Neuronal stem cell (in vitro differentiated cells): Measurements from ENCODE around the gene TMEM116. TPM values are rescaled to one million over a fixed set of nuclear protein-coding genes. Genes with fewer than 3 reads are reported as not detected.

ENCODE experiments used
- DNase-seq: peaks from one replicate; pipeline ENCODE4 v3.0.0-alpha.2; 2013; ENCODE audit warnings: low spot score
- H2AFZ ChIP-seq: one replicate; pipeline ENCODE4 v1.6.1; 2013; ENCODE audit warnings: mild to moderate bottlenecking, low read length, inconsistent platforms
- H2AK5ac ChIP-seq: 2 replicates; pipeline ENCODE4 v1.6.1; 2013; ENCODE audit warnings: low read depth, mild to moderate bottlenecking, inconsistent platforms, low read length, moderate library complexity, mixed read lengths
- H2BK120ac ChIP-seq: 2 replicates; pipeline ENCODE4 v1.6.1; 2013; ENCODE audit warnings: low read depth, mild to moderate bottlenecking, inconsistent platforms, low read length, moderate library complexity, mixed read lengths
- H2BK12ac ChIP-seq: one replicate; pipeline ENCODE4 v1.6.1; 2013; ENCODE audit warnings: low read length, inconsistent platforms
- H2BK15ac ChIP-seq: 2 replicates; pipeline ENCODE4 v1.6.1; 2013; ENCODE audit warnings: mild to moderate bottlenecking, low read length, inconsistent platforms, mixed read lengths
- H2BK5ac ChIP-seq: one replicate; pipeline ENCODE4 v1.6.1; 2013; ENCODE audit warnings: inconsistent platforms, mild to moderate bottlenecking, low read length, moderate library complexity
- H3K14ac ChIP-seq: one replicate; pipeline ENCODE4 v1.6.1; 2013; ENCODE audit warnings: low read length, inconsistent platforms
- H3K18ac ChIP-seq: 2 replicates; pipeline ENCODE4 v1.6.1; 2013; ENCODE audit warnings: low read length, inconsistent platforms
- H3K23ac ChIP-seq: 2 replicates; pipeline ENCODE4 v1.6.1; 2013; ENCODE audit warnings: low read depth, mild to moderate bottlenecking, mixed read lengths, low read length, inconsistent platforms; ENCODE audit not compliant: poor library complexity
- H3K27ac ChIP-seq: replicated peaks from 3 replicates; pipeline ENCODE4 v1.5.1; 2013; ENCODE audit warnings: low read length, inconsistent platforms
- H3K27me3 ChIP-seq, 3 experiments: 2 replicates each; pipeline ENCODE4 v1.6.1; 2013; ENCODE audit warnings: low read length in 3 of 3, mild to moderate bottlenecking in 2 of 3, inconsistent platforms in 1 of 3, low read depth in 1 of 3, mixed read lengths in 1 of 3, moderate library complexity in 1 of 3; ENCODE audit not compliant: control insufficient read depth in 3 of 3, insufficient read depth in 3 of 3
- H3K36me3 ChIP-seq, 2 donors: replicated peaks in 1 of 2; 2 replicates each; pipeline ENCODE4 v1.6.1; 2013; ENCODE audit warnings: low read length in 2 of 2; ENCODE audit not compliant: control insufficient read depth in 2 of 2, insufficient read depth in 2 of 2
- H3K4ac ChIP-seq: 2 replicates; pipeline ENCODE4 v1.6.1; 2013; ENCODE audit warnings: inconsistent platforms, mild to moderate bottlenecking, low read length, moderate library complexity
- H3K4me1 ChIP-seq, 2 donors: 1 replicate in 1 of 2; 2 replicates in 1 of 2; pipeline ENCODE4 v1.6.1; 2013; ENCODE audit warnings: low read length in 2 of 2, low read depth in 1 of 2; ENCODE audit not compliant: control insufficient read depth in 2 of 2, insufficient read depth in 1 of 2
- H3K4me2 ChIP-seq: one replicate; pipeline ENCODE4 v1.6.1; 2013; ENCODE audit warnings: mild to moderate bottlenecking, low read length, inconsistent platforms; ENCODE audit not compliant: insufficient read depth, poor library complexity, severe bottlenecking
- H3K4me3 ChIP-seq, 2 donors: 2 replicates each; pipeline ENCODE4 v1.5.1; 2013; ENCODE audit warnings: low read length in 2 of 2, mild to moderate bottlenecking in 2 of 2, inconsistent platforms in 1 of 2, moderate library complexity in 1 of 2
- H3K79me1 ChIP-seq: one replicate; pipeline ENCODE4 v1.6.1; 2013; ENCODE audit warnings: low read depth, mild to moderate bottlenecking, inconsistent platforms, low read length, moderate library complexity
- H3K9ac ChIP-seq: one replicate; pipeline ENCODE4 v1.6.1; 2013; ENCODE audit warnings: mild to moderate bottlenecking, low read depth, low read length, inconsistent platforms; ENCODE audit not compliant: poor library complexity
- H3K9me3 ChIP-seq, 2 donors: replicated peaks in 1 of 2; 2 replicates each; pipeline versions ENCODE3 to v1.6.1; 2013; ENCODE audit warnings: low read length in 2 of 2, mild to moderate bottlenecking in 2 of 2, inconsistent platforms in 1 of 2, low read depth in 1 of 2, mixed read lengths in 1 of 2, moderate library complexity in 1 of 2; ENCODE audit not compliant: control insufficient read depth in 2 of 2, insufficient read depth in 1 of 2
- H4K8ac ChIP-seq: one replicate; pipeline ENCODE4 v1.6.1; 2013; ENCODE audit warnings: low read depth, mild to moderate bottlenecking, inconsistent platforms, low read length, moderate library complexity
- H4K91ac ChIP-seq: one replicate; pipeline ENCODE4 v1.6.1; 2013; ENCODE audit warnings: low read length, low read depth, mild to moderate bottlenecking, inconsistent platforms; ENCODE audit not compliant: poor library complexity
- WGBS, 2 donors: extraction: QIAGEN DNeasy Blood & Tissue Kit; methylation state at CpG; one replicate each; pipeline ENCODE4 v1.1.7; 2013; ENCODE audit warnings: missing lambda C conversion rate in 2 of 2, mixed read lengths in 1 of 2; ENCODE audit not compliant: insufficient read length in 2 of 2, insufficient replicate concordance in 1 of 2; ENCODE audit errors: extremely low coverage in 2 of 2; 5-methylcytosine and 5-hydroxymethylcytosine counted together
- polyA plus RNA-seq, 2 experiments: library from polyadenylated mRNA; stranded (reverse); fragments of 200-250 nt; gene quantifications; one replicate each; pipeline ENCODE4 v1.2.3, GENCODE V29; 2013

TMEM116 gene
- 13.8 TPM for polyA plus RNA-seq (2013, experiment 1 of 2)
- polyA plus RNA-seq (2013, experiment 2 of 2): 14.1 TPM

- H3K27me3 ChIP-seq: no peaks in the 10 kb centered on the region
- H2AK5ac ChIP-seq: peak within 1 kb of the TSS; percentile 96
- H3K4ac ChIP-seq: peak within 1 kb of the TSS; percentile 13
- peak within 1 kb of the TSS; percentile 98 for H2AFZ ChIP-seq
- H3K79me1 ChIP-seq: peaks cover 7% of the 10 kb centered on the region
- peak within 1 kb of the TSS; percentile 60 to 96 for H3K4me3 ChIP-seq
- peak within 1 kb of the TSS; percentile 93 for H3K23ac ChIP-seq
- H2BK12ac ChIP-seq: no peak within 1 kb of the TSS
- H2BK120ac ChIP-seq: no peak within 1 kb of the TSS
- peak within 1 kb of the TSS; percentile 66 for H3K14ac ChIP-seq
- peak within 1 kb of the TSS; percentile 81 for H3K4me2 ChIP-seq
- H2BK15ac ChIP-seq: no peak within 1 kb of the TSS
- H3K27ac ChIP-seq: peak within 1 kb of the TSS; percentile 81
- peaks cover 7 to 9% of the 10 kb centered on the region in 2 donors for H3K4me1 ChIP-seq
- no peak within 1 kb of the TSS for H2BK5ac ChIP-seq
- peaks cover 0 to 49% of the 10 kb centered on the region in 2 donors for H3K36me3 ChIP-seq
- peak; percentile 99 for DNase-seq
- H4K91ac ChIP-seq: no peak within 1 kb of the TSS
- H3K9me3 ChIP-seq: peaks cover 0 to 25% of the 10 kb centered on the region in 2 donors
- peak within 1 kb of the TSS; percentile 52 for H4K8ac ChIP-seq
- peak within 1 kb of the TSS; percentile 97 for H3K9ac ChIP-seq
- peak within 1 kb of the TSS; percentile 94 for H3K18ac ChIP-seq
- WGBS, 2 donors: no CpG with 5 or more reads among the region's 67 CpGs
Measured at GRCh38 chr12:112012775-112013600, at the start of gene TMEM116, which contains the start of gene ERP29. TMEM116 (minus strand) TSS chr12:112013165; CDS start chr12:112005270, 7,895 bp downstream. ERP29 (plus strand) TSS chr12:112013426; CDS start chr12:112013466, 40 bp downstream.

GRCh38 chr12:112061137-112061536, 48.2 kb upstream of the TMEM116 start:
- Histone ChIP-seq H2BK12ac (no peak overlapping the region), H4K91ac (no peak overlapping the region), H2BK15ac (no peak overlapping the region), H3K4ac (no peak overlapping the region), H2AFZ (no peak overlapping the region), H2BK5ac (no peak overlapping the region), H3K36me3 (peaks cover 20 to 93% of the 10 kb centered on the region in 2 donors), H3K27me3 (no peaks in the 10 kb centered on the region), H4K8ac (no peak overlapping the region), H3K4me2 (no peak overlapping the region), H2BK120ac (no peak overlapping the region), H3K23ac (no peak overlapping the region), H3K14ac (no peak overlapping the region), H3K79me1 (no peaks in the 10 kb centered on the region), H3K27ac (no peak overlapping the region), H3K18ac (no peak overlapping the region), H3K9ac (no peak overlapping the region), H3K4me1 (no peaks in the 10 kb centered on the region), H3K9me3 (no peaks in the 10 kb centered on the region), H3K4me3 (no peak overlapping the region), H2AK5ac (no peak overlapping the region)
- DNase-seq: no peak
- WGBS, 2 donors: no CpG with 5 or more reads among the region's 2 CpGs

GRCh38 chr12:112049351-112049750, 36.4 kb upstream of the TMEM116 start:
- H2AK5ac ChIP-seq: no peak overlapping the region
- H3K4me2 ChIP-seq: no peak overlapping the region
- H3K23ac ChIP-seq: no peak overlapping the region
- no peak overlapping the region for H3K4me3 ChIP-seq
- peaks cover 30 to 99% of the 10 kb centered on the region in 2 donors for H3K36me3 ChIP-seq
- H3K4ac ChIP-seq: no peak overlapping the region
- no peak overlapping the region for H2BK15ac ChIP-seq
- no peak overlapping the region for H4K8ac ChIP-seq
- WGBS, 2 donors: no CpG with 5 or more reads among the region's 13 CpGs
- H4K91ac ChIP-seq: no peak overlapping the region
- no peak overlapping the region for H3K9ac ChIP-seq
- H2BK12ac ChIP-seq: no peak overlapping the region
- no peak overlapping the region for H3K14ac ChIP-seq
- H3K9me3 ChIP-seq: no peaks in the 10 kb centered on the region
- H3K18ac ChIP-seq: no peak overlapping the region
- no peak overlapping the region for H2BK5ac ChIP-seq
- no peak for DNase-seq
- H2BK120ac ChIP-seq: no peak overlapping the region
- H3K27me3 ChIP-seq: no peaks in the 10 kb centered on the region
- H3K4me1 ChIP-seq: no peaks in the 10 kb centered on the region
- H3K27ac ChIP-seq: no peak overlapping the region
- no peak overlapping the region for H2AFZ ChIP-seq
- H3K79me1 ChIP-seq: no peaks in the 10 kb centered on the region

- Histone ChIP-seq H2AFZ (no peak overlapping the region), H4K91ac (no peak overlapping the region), H3K4ac (no peak overlapping the region), H3K36me3 (peaks cover 21 to 95% of the 10 kb centered on the region in 2 donors), H2BK5ac (no peak overlapping the region), H3K27me3 (no peaks in the 10 kb centered on the region), H3K4me2 (no peak overlapping the region), H2BK15ac (no peak overlapping the region), H3K79me1 (no peaks in the 10 kb centered on the region), H3K4me3 (no peak overlapping the region), H2BK12ac (no peak overlapping the region), H3K9me3 (no peaks in the 10 kb centered on the region), H2BK120ac (no peak overlapping the region), H3K27ac (no peak overlapping the region), H3K14ac (no peak overlapping the region), H2AK5ac (no peak overlapping the region), H3K9ac (no peak overlapping the region), H3K4me1 (no peaks in the 10 kb centered on the region), H3K18ac (no peak overlapping the region), H4K8ac (no peak overlapping the region), H3K23ac (no peak overlapping the region)
- WGBS, 2 donors: no CpG with 5 or more reads among the region's 4 CpGs
- DNase-seq: no peak
Measured at GRCh38 chr12:112046003-112046402, 33.0 kb upstream of the TMEM116 start.
